CD14-positive monocyte (primary cell): ENCODE measurements around the gene UGT2A3. TPM values are rescaled to one million over a fixed set of nuclear protein-coding genes. Genes with fewer than 3 reads are reported as not detected.
"Not testable (repeated sequence)": the region's sequence is repeated elsewhere in the genome, so short reads cannot be mapped to it uniquely, and the experiment has no call there.

Source experiments
- DNase-seq, 3 donors: peaks; one replicate each; pipeline ENCODE4 v3.0.0-alpha.2; 2011 to 2022
- H2AFZ ChIP-seq: 2 replicates; pipeline ENCODE4 v1.6.0; 2012; ENCODE audit warnings: mild to moderate bottlenecking, low read depth, low read length, inconsistent platforms; ENCODE audit not compliant: insufficient read depth, poor library complexity, severe bottlenecking
- H3K27ac ChIP-seq, 2 donors: 1 replicate in 1 of 2; 2 replicates in 1 of 2; pipeline ENCODE4 v1.5.1; 2012 to 2013; ENCODE audit warnings: low read length in 2 of 2, control low read depth in 1 of 2, inconsistent platforms in 1 of 2, low read depth in 1 of 2, mild to moderate bottlenecking in 1 of 2
- H3K27me3 ChIP-seq, 2 donors: one replicate each; pipeline versions ENCODE4 v1.6.0 to v1.6.1; 2011 to 2013; ENCODE audit warnings: low read length in 2 of 2; ENCODE audit not compliant: control insufficient read depth in 2 of 2, insufficient read depth in 2 of 2
- H3K36me3 ChIP-seq, 2 donors: replicated peaks in 1 of 2; 1 replicate in 1 of 2; 2 replicates in 1 of 2; pipeline versions ENCODE4 v1.5.1 to v1.6.1; 2012 to 2013; ENCODE audit warnings: low read length in 2 of 2, control low read depth in 1 of 2, inconsistent platforms in 1 of 2, mild to moderate bottlenecking in 1 of 2; ENCODE audit not compliant: insufficient read depth in 2 of 2, control insufficient read depth in 1 of 2
- H3K4me1 ChIP-seq, 2 donors: 1 replicate in 1 of 2; 2 replicates in 1 of 2; pipeline versions ENCODE4 v1.5.1 to v1.6.1; 2012 to 2013; ENCODE audit warnings: low read length in 2 of 2, control low read depth in 1 of 2, inconsistent platforms in 1 of 2, mild to moderate bottlenecking in 1 of 2, moderate library complexity in 1 of 2; ENCODE audit not compliant: insufficient read depth in 2 of 2, control insufficient read depth in 1 of 2
- H3K4me2 ChIP-seq: replicated peaks from 2 replicates; pipeline ENCODE3; 2012; ENCODE audit warnings: low read length, moderate library complexity, mild to moderate bottlenecking; ENCODE audit not compliant: poor library complexity, severe bottlenecking; ENCODE audit errors: extremely low read depth
- H3K4me3 ChIP-seq, 3 experiments: fragments of 200-600 bp in 1 of 3; sonication (generic) in 1 of 3; replicated peaks in 1 of 3; 1 replicate in 2 of 3; 2 replicates in 1 of 3; pipeline ENCODE4 v1.5.1; 2011 to 2013; ENCODE audit warnings: low read length in 3 of 3, mild to moderate bottlenecking in 3 of 3, control low read depth in 2 of 3, low read depth in 2 of 3, inconsistent platforms in 1 of 3, moderate library complexity in 1 of 3
- H3K79me2 ChIP-seq: 2 replicates; pipeline ENCODE4 v1.6.0; 2012; ENCODE audit warnings: mild to moderate bottlenecking, control low read depth, inconsistent platforms, low read length, moderate library complexity; ENCODE audit not compliant: insufficient read depth
- H3K9ac ChIP-seq: 2 replicates; pipeline ENCODE4 v1.6.0; 2017; ENCODE audit warnings: low read length, mild to moderate bottlenecking; ENCODE audit not compliant: insufficient read depth, poor library complexity, severe bottlenecking
- H3K9me3 ChIP-seq, 2 donors: replicated peaks in 1 of 2; 1 replicate in 1 of 2; 2 replicates in 1 of 2; pipeline versions ENCODE4 v1.5.1 to v1.6.1; 2012 to 2013; ENCODE audit warnings: low read length in 2 of 2, control low read depth in 1 of 2; ENCODE audit not compliant: control insufficient read depth in 1 of 2, insufficient read depth in 1 of 2
- H4K20me1 ChIP-seq: 2 replicates; pipeline ENCODE4 v1.6.0; 2012; ENCODE audit warnings: mild to moderate bottlenecking, low read length, control low read depth, moderate library complexity; ENCODE audit not compliant: insufficient read depth
- H3K27ac Mint-ChIP-seq, 7 donors: one replicate each; pipeline ENCODE4 v1.8.0; 2020; ENCODE audit warnings: mild to moderate bottlenecking in 7 of 7, mixed read lengths in 7 of 7, moderate library complexity in 6 of 7, inconsistent platforms in 2 of 7
- H3K27me3 Mint-ChIP-seq, 3 donors: one replicate each; pipeline ENCODE4 v1.8.0; 2021 to 2022; ENCODE audit warnings: low read depth in 3 of 3, mild to moderate bottlenecking in 3 of 3, mixed read lengths in 3 of 3, moderate library complexity in 3 of 3, inconsistent platforms in 1 of 3
- H3K36me3 Mint-ChIP-seq, 2 donors: one replicate each; pipeline ENCODE4 v1.8.0; 2020; ENCODE audit warnings: mixed read lengths in 2 of 2, inconsistent platforms in 1 of 2, mild to moderate bottlenecking in 1 of 2
- H3K4me1 Mint-ChIP-seq: one replicate; pipeline ENCODE4 v1.8.0; 2020; ENCODE audit warnings: mild to moderate bottlenecking, mixed read lengths
- H3K4me3 Mint-ChIP-seq, 2 donors: one replicate each; pipeline ENCODE4 v1.8.0; 2020; ENCODE audit warnings: mild to moderate bottlenecking in 2 of 2, mixed read lengths in 2 of 2, moderate library complexity in 1 of 2
- H3K9me3 Mint-ChIP-seq, 7 donors: one replicate each; pipeline ENCODE4 v1.8.0; 2020 to 2022; ENCODE audit warnings: mixed read lengths in 7 of 7, mild to moderate bottlenecking in 6 of 7, moderate library complexity in 6 of 7, inconsistent platforms in 2 of 7
- CTCF ChIP-seq: fragments of 200-600 bp; IDR thresholded peaks from one replicate; pipeline ENCODE4 v1.8.0; 2022; ENCODE audit warnings: antibody characterized with exemption, mild to moderate bottlenecking
- WGBS: methylation state at CpG from one replicate; pipeline ENCODE4 v1.1.5; 2013; ENCODE audit warnings: missing lambda C conversion rate; ENCODE audit not compliant: insufficient coverage; 5-methylcytosine and 5-hydroxymethylcytosine counted together
- intact Hi-C, 2 donors: fragments of 100-400 bp; cut with micrococcal nuclease; formaldehyde crosslinking; loops; one replicate each; pipeline versions ENCODE4 v1.15.0 to v1.15.1; 2023
- polyA plus RNA-seq, 3 donors: library from polyadenylated mRNA; depleted of rRNA in 1 of 3; unstranded in 2 of 3; stranded (reverse) in 1 of 3; fragments of 300-500 nt in 2 of 3; fragments of >200 nt in 1 of 3; fragmentation: Illumina TruSeq in 2 of 3; gene quantifications; 1 replicate in 2 of 3; 2 replicates in 1 of 3; pipeline ENCODE4 v1.2.3, GENCODE V29; 2012 to 2021

The UGT2A3 gene
- polyA plus RNA-seq, 3 donors = not detected

- DNase-seq = no peak
- Histone ChIP-seq H3K4me1 (no peaks in the 10 kb centered on the region), H3K4me3 (no peak overlapping the region), H3K9me3 (peaks cover 0 to 4% of the 10 kb centered on the region in 2 donors), H3K27ac (no peak overlapping the region), H2AFZ (no peak overlapping the region), H4K20me1 (no peaks in the 10 kb centered on the region), H3K27me3 (no peaks in the 10 kb centered on the region), H3K79me2 (no peaks in the 10 kb centered on the region), H3K36me3 (no peaks in the 10 kb centered on the region), H3K9ac (no peak overlapping the region), H3K4me2 (no peak overlapping the region)
- no peak for TF ChIP-seq CTCF
- no peaks in the 10 kb centered on the region for H3K4me1 Mint-ChIP-seq
- H3K27ac Mint-ChIP-seq = no peak overlapping the region
- peaks cover 0 to 1% (median 0%) of the 10 kb centered on the region in 3 donors for H3K27me3 Mint-ChIP-seq
- H3K4me3 Mint-ChIP-seq = no peak overlapping the region
- H3K36me3 Mint-ChIP-seq = no peaks in the 10 kb centered on the region
- intact Hi-C loops = no loop called here
- H3K9me3 Mint-ChIP-seq = peaks cover 0 to 9% (median 0%) of the 10 kb centered on the region in 7 donors
- no CpG with 5 or more reads among the region's 3 CpGs for WGBS
Observed at GRCh38 chr4:68929076-68929737, 22.4 kb downstream of the UGT2A3 start.

GRCh38 chr4:68927165-68927564 is 24.4 kb downstream of the UGT2A3 start:
- no peaks in the 10 kb centered on the region for H3K79me2 ChIP-seq
- no peaks in the 10 kb centered on the region for H3K36me3 ChIP-seq
- no peak for DNase-seq
- no peaks in the 10 kb centered on the region for H4K20me1 ChIP-seq
- no peak overlapping the region for H3K27ac ChIP-seq
- WGBS = no CpG with 5 or more reads among the region's 3 CpGs
- Mint-ChIP-seq H3K36me3 (no peaks in the 10 kb centered on the region), H3K27me3 (no peaks in the 10 kb centered on the region), H3K27ac (no peak overlapping the region), H3K4me3 (no peak overlapping the region), H3K4me1 (no peaks in the 10 kb centered on the region), H3K9me3 (peaks cover 0 to 6% (median 0%) of the 10 kb centered on the region in 7 donors)
- H3K4me1 ChIP-seq = no peaks in the 10 kb centered on the region
- H3K4me2 ChIP-seq = no peak overlapping the region
- H2AFZ ChIP-seq = no peak overlapping the region
- intact Hi-C loops = no loop called here
- no peak for TF ChIP-seq CTCF
- no peaks in the 10 kb centered on the region for H3K27me3 ChIP-seq
- peaks cover 0 to 4% of the 10 kb centered on the region in 2 donors for H3K9me3 ChIP-seq
- H3K4me3 ChIP-seq = no peak overlapping the region
- no peak overlapping the region for H3K9ac ChIP-seq

- H3K4me1 Mint-ChIP-seq, H3K27ac Mint-ChIP-seq, H4K20me1 ChIP-seq, H3K27ac ChIP-seq, H3K36me3 Mint-ChIP-seq, H3K27me3 Mint-ChIP-seq, intact Hi-C loops, H3K4me3 Mint-ChIP-seq, DNase-seq, H3K27me3 ChIP-seq, H3K36me3 ChIP-seq, H3K4me3 ChIP-seq, H3K9me3 ChIP-seq, H3K4me1 ChIP-seq, H3K79me2 ChIP-seq, H3K9ac ChIP-seq, H2AFZ ChIP-seq, H3K4me2 ChIP-seq, H3K9me3 Mint-ChIP-seq: not testable (repeated sequence)
- 38% methylated on average over 2 of the region's 5 CpGs for WGBS
Observed at GRCh38 chr4:68922202-68922601, 29.4 kb downstream of the UGT2A3 start.
